CD4-positive, alpha-beta T cell (primary cell): ENCODE measurements around the gene NPAS3. TPM values are rescaled to one million over a fixed set of nuclear protein-coding genes. Genes with fewer than 3 reads are reported as not detected.

ENCODE experiments used
- ATAC-seq: fragments of 200-7000 bp; cut with Tn5 transposase; one replicate; pipeline ENCODE4 v1.10.0; 2022; ENCODE audit warnings: mild to moderate bottlenecking; ENCODE audit not compliant: poor library complexity
- CTCF ChIA-PET: fragments of 350-600 bp; sonication (Branson Sonifier 250); formaldehyde crosslinking; loops from one replicate; lab custom pipeline; 2021; ENCODE audit warnings: antibody characterized with exemption, inconsistent platforms; lab: Charles Lee
- POLR2A ChIA-PET: fragments of 350-600 bp; sonication (Branson Sonifier 250); formaldehyde crosslinking; loops from one replicate; lab custom pipeline; 2021; ENCODE audit warnings: antibody characterized with exemption, inconsistent platforms; lab: Charles Lee
- DNase-seq, 14 experiments: peaks; one replicate each; pipeline ENCODE4 v3.0.0-alpha.2; 2013 to 2020; ENCODE audit warnings: mixed read lengths in 2 of 14
- H3K27ac ChIP-seq, 2 donors: one replicate each; pipeline versions ENCODE4 v1.5.1 to v1.7.0; 2013; ENCODE audit warnings: low read length in 2 of 2, low read depth in 1 of 2, mild to moderate bottlenecking in 1 of 2
- H3K27me3 ChIP-seq, 2 experiments: 1 replicate in 1 of 2; 2 replicates in 1 of 2; pipeline versions ENCODE4 v1.6.1 to v1.7.0; 2013; ENCODE audit warnings: low read length in 2 of 2, control low read depth in 1 of 2, mild to moderate bottlenecking in 1 of 2, moderate library complexity in 1 of 2; ENCODE audit not compliant: insufficient read depth in 2 of 2, control insufficient read depth in 1 of 2
- H3K36me3 ChIP-seq: one replicate; pipeline ENCODE4 v1.6.1; 2013; ENCODE audit warnings: low read length, control low read depth; ENCODE audit not compliant: insufficient read depth
- H3K4me1 ChIP-seq: one replicate; pipeline ENCODE4 v1.6.1; 2013; ENCODE audit warnings: low read length, control low read depth; ENCODE audit not compliant: insufficient read depth
- H3K4me3 ChIP-seq: one replicate; pipeline ENCODE4 v1.5.1; 2013; ENCODE audit warnings: mild to moderate bottlenecking, low read length, moderate library complexity
- H3K9me3 ChIP-seq, 2 experiments: 1 replicate in 1 of 2; 2 replicates in 1 of 2; pipeline versions ENCODE4 v1.6.1 to v1.7.0; 2013; ENCODE audit warnings: low read length in 2 of 2, mild to moderate bottlenecking in 2 of 2, control low read depth in 1 of 2, moderate library complexity in 1 of 2; ENCODE audit not compliant: control insufficient read depth in 1 of 2, insufficient read depth in 1 of 2
- H3K27ac Mint-ChIP-seq: one replicate; pipeline ENCODE4 v1.8.0; 2020; ENCODE audit warnings: mixed read lengths
- H3K27me3 Mint-ChIP-seq: one replicate; pipeline ENCODE4 v1.8.0; 2021; ENCODE audit warnings: mixed read lengths
- H3K36me3 Mint-ChIP-seq: one replicate; pipeline ENCODE4 v1.8.0; 2021; ENCODE audit warnings: low read depth, mixed read lengths
- H3K4me1 Mint-ChIP-seq: one replicate; pipeline ENCODE4 v1.8.0; 2021; ENCODE audit warnings: low read depth, mixed read lengths
- H3K4me3 Mint-ChIP-seq: one replicate; pipeline ENCODE4 v1.8.0; 2020; ENCODE audit warnings: mild to moderate bottlenecking, mixed read lengths
- H3K9me3 Mint-ChIP-seq: one replicate; pipeline ENCODE4 v1.8.0; 2020; ENCODE audit warnings: mixed read lengths
- intact Hi-C, 2 experiments: fragments of 100-400 bp; cut with DNase I in 1 of 2; cut with micrococcal nuclease in 1 of 2; formaldehyde crosslinking; loops; one replicate each; pipeline versions ENCODE4 v1.15.1 to v1.9.0; 2023 to 2025; cut with DNase I, micrococcal nuclease
- total RNA-seq, 174 experiments: library from RNA in 2 of 174; stranded (reverse) in 2 of 174; gene quantifications; one replicate each; pipeline ENCODE4 v1.2.3 and lab custom pipeline; 2021 to 2026
- TF ChIP-seq, protein P1 (sequence below): fragments of 200-600 bp; IDR thresholded peaks from one replicate; pipeline ENCODE4 v1.8.0; 2022; ENCODE audit warnings: antibody characterized with exemption, mild to moderate bottlenecking

NPAS3 gene
- total RNA-seq, 2 experiments from 2014 or later = not detected

DNA sequence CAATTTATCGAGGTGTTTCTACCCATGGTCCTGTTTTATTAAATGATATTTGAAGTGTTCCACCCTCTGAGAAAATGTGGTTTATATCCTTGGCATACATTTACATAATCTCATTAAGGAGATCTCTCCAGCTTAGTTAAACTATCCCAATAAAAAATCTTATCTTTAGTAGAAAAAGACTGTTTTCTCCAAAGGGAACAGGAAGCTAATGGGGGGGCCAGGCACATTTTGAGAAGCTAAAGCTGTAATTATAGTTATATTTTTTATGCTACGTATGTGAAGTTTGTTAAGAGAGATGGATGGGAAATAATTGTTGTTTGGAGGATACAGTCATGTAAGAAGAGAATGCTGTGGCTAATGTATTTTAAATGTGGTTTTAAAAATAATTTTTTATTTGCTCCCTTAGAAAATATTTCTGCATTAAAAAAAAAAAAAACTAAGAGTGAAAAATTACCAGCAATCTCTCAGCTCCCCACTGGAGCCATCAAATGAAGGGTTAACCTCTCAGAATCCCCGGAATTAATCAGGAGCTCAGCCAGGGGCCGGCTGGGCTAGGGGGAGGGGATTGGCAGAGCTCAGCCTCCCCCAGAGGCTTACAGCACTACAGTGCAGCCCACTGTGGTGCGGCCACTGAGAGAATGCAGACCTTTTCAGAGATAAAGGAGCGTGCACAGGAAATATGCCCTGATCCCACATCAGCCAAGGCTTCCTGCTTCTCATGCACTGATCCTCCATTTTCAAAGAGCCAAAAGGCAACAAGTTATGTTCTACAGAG, 826.4 kb downstream of the NPAS3 start:
- no peaks in the 10 kb centered on the region for H3K4me1 Mint-ChIP-seq
- no peak for ATAC-seq
- TF ChIP-seq, protein P1, sequence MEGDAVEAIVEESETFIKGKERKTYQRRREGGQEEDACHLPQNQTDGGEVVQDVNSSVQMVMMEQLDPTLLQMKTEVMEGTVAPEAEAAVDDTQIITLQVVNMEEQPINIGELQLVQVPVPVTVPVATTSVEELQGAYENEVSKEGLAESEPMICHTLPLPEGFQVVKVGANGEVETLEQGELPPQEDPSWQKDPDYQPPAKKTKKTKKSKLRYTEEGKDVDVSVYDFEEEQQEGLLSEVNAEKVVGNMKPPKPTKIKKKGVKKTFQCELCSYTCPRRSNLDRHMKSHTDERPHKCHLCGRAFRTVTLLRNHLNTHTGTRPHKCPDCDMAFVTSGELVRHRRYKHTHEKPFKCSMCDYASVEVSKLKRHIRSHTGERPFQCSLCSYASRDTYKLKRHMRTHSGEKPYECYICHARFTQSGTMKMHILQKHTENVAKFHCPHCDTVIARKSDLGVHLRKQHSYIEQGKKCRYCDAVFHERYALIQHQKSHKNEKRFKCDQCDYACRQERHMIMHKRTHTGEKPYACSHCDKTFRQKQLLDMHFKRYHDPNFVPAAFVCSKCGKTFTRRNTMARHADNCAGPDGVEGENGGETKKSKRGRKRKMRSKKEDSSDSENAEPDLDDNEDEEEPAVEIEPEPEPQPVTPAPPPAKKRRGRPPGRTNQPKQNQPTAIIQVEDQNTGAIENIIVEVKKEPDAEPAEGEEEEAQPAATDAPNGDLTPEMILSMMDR = no peak

DNA sequence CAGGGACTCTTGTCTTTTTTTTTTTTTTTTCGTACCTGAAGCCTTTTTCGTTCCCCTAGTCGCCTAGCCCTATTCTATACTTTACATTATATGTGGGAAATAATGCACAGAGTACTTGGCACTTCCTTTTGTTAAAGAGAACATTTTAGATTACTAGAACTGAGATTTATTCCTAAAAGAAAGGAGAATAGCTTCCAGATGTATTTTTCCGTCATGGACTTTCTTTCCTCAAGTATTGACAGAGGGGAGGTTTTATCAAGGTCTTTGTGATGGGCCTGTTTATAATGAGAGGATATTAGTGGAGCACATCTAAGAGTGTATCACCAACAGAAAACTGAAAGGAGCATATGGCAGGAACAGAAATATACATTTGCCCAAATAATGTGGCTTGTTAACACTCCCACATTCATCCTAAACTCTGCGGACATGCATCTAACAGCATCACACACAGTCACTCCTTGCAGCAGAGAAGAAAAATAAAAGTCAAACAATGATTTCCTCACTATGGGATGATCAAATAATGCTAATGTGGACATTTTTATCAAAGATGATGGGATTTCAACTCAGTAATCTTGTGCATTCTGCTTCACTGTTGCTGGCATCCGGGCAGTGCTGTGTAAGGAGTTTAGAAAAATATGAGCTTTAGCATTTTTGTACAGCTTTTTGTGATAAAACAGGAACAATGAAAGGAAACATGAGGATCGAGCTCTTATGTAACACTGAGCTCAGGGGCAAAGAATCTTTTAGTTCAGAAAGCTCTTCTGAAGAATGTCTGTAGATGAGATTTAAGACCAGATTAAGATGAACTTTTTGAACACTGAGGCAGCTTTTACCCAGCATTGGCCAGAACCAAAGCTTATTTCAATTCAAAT, 829.1 kb downstream of the NPAS3 start:
- H3K4me1 ChIP-seq = no peaks in the 10 kb centered on the region
- H3K36me3 ChIP-seq = no peaks in the 10 kb centered on the region
- DNase-seq (no peak), ATAC-seq (no peak)
- H3K9me3 ChIP-seq = no peaks in the 10 kb centered on the region
- H3K27ac ChIP-seq = no peak overlapping the region
- no peaks in the 10 kb centered on the region for H3K27me3 ChIP-seq
- ChIA-PET POLR2A (interaction anchor here (0.5 kb wide), 1 partner anchor 61 kb away, joined by 3 read pairs; no protein-coding TSS in a partner anchor), CTCF (no interaction called here)
- Mint-ChIP-seq H3K27ac (no peak overlapping the region), H3K9me3 (no peaks in the 10 kb centered on the region), H3K4me3 (no peak overlapping the region), H3K4me1 (no peaks in the 10 kb centered on the region), H3K27me3 (peaks cover 15% of the 10 kb centered on the region), H3K36me3 (no peaks in the 10 kb centered on the region)
- intact Hi-C loops = no loop called here
- no peak overlapping the region for H3K4me3 ChIP-seq
- TF ChIP-seq, protein P1 = no peak

More for the DNA sequence above, 826.4 kb downstream of the NPAS3 start:
- Mint-ChIP-seq H3K4me3 (no peak overlapping the region), H3K27me3 (peaks cover 19% of the 10 kb centered on the region), H3K36me3 (no peaks in the 10 kb centered on the region), H3K9me3 (no peaks in the 10 kb centered on the region), H3K27ac (no peak overlapping the region)
- ChIA-PET CTCF (no interaction called here), POLR2A (interaction anchor here (1.2 kb wide), 1 partner anchor 18 kb away, joined by 3 read pairs; no protein-coding TSS in a partner anchor)
- Histone ChIP-seq H3K4me3 (no peak overlapping the region), H3K27me3 (no peaks in the 10 kb centered on the region), H3K36me3 (no peaks in the 10 kb centered on the region), H3K9me3 (no peaks in the 10 kb centered on the region), H3K27ac (no peak overlapping the region), H3K4me1 (no peaks in the 10 kb centered on the region)
- no peak for DNase-seq
- intact Hi-C loops = no loop called here

DNA sequence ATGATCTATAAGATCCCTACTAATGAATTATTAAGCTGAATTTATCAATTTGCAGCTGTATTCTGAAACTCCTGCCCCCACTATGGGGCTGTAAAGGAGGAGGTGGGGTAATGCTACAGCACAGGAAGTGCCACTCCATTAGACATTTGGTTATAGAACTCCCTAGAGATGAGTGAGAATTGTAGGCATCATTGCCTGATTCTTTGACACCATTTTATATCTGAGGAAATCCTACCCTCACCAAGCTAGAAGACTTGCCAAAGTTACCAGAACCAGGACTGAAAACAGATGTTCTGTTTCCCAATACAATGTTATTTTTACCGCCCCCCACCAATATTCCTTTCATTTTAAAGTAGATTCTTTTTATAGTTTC, 829.8 kb downstream of the NPAS3 start:
- POLR2A ChIA-PET = no interaction called here
- CTCF ChIA-PET = no interaction called here
- no peak overlapping the region for H3K27ac Mint-ChIP-seq

More for the DNA sequence above, 829.8 kb downstream of the NPAS3 start:
- no peak for ATAC-seq
- no peaks in the 10 kb centered on the region for H3K27me3 ChIP-seq
- H3K27me3 Mint-ChIP-seq = peaks cover 15% of the 10 kb centered on the region
- H3K4me3 ChIP-seq = no peak overlapping the region
- H3K4me3 Mint-ChIP-seq = no peak overlapping the region
- H3K4me1 ChIP-seq = no peaks in the 10 kb centered on the region
- no peak overlapping the region for H3K27ac ChIP-seq
- no peak for DNase-seq
- no peaks in the 10 kb centered on the region for H3K9me3 ChIP-seq
- TF ChIP-seq, protein P1 = no peak
- H3K36me3 Mint-ChIP-seq = no peaks in the 10 kb centered on the region
- no peaks in the 10 kb centered on the region for H3K9me3 Mint-ChIP-seq
- intact Hi-C loops = no loop called here
- no peaks in the 10 kb centered on the region for H3K4me1 Mint-ChIP-seq
- H3K36me3 ChIP-seq = no peaks in the 10 kb centered on the region
